Muscle of leg (tissue), 11 donors: Measurements from ENCODE around the gene BOC. TPM values are rescaled to one million over a fixed set of nuclear protein-coding genes. Genes with fewer than 3 reads are reported as not detected.

Source experiments
- DNase-seq: peaks from one replicate; pipeline ENCODE4 v3.0.0; 2013
- H3K27ac ChIP-seq: one replicate; pipeline ENCODE4 v1.5.1; 2013; ENCODE audit warnings: mild to moderate bottlenecking, low read length, control low read depth
- H3K27me3 ChIP-seq: one replicate; pipeline ENCODE4 v1.6.1; 2013; ENCODE audit warnings: low read length; ENCODE audit not compliant: control insufficient read depth, insufficient read depth
- H3K36me3 ChIP-seq: one replicate; pipeline ENCODE4 v1.6.1; 2013; ENCODE audit warnings: low read length; ENCODE audit not compliant: control insufficient read depth, insufficient read depth
- H3K4me1 ChIP-seq: one replicate; pipeline ENCODE4 v1.6.1; 2013; ENCODE audit warnings: low read length; ENCODE audit not compliant: control insufficient read depth, insufficient read depth
- H3K4me3 ChIP-seq: one replicate; pipeline ENCODE4 v1.5.1; 2013; ENCODE audit warnings: low read length, control low read depth
- H3K9me3 ChIP-seq: replicated peaks from 2 replicates; pipeline ENCODE4 v1.6.1; 2013; ENCODE audit warnings: low read depth, low read length; ENCODE audit not compliant: control insufficient read depth
- WGBS: methylation state at CpG from one replicate; pipeline ENCODE4 v1.1.5; 2013; ENCODE audit warnings: missing lambda C conversion rate; ENCODE audit not compliant: insufficient coverage; 5-methylcytosine and 5-hydroxymethylcytosine counted together
- polyA plus RNA-seq, 8 donors: library from polyadenylated mRNA; unstranded; fragments of 120-200 nt; gene quantifications; one replicate each; pipeline versions ENCODE4 v1.2.1 to v1.2.3, GENCODE V29; 2013; ENCODE audit warnings: inconsistent platforms in 1 of 8, low replicate concordance in 1 of 8; ENCODE audit not compliant: insufficient read length in 8 of 8, insufficient read depth in 1 of 8
- total RNA-seq: library from RNA; stranded (reverse); fragments of 120-200 nt; gene quantifications from one replicate; pipeline ENCODE4 v1.2.4, GENCODE V29; 2013

BOC gene
- total and polyA plus RNA-seq, 9 donors, result 38.3 to 99.2 (median 55.0) TPM

DNA sequence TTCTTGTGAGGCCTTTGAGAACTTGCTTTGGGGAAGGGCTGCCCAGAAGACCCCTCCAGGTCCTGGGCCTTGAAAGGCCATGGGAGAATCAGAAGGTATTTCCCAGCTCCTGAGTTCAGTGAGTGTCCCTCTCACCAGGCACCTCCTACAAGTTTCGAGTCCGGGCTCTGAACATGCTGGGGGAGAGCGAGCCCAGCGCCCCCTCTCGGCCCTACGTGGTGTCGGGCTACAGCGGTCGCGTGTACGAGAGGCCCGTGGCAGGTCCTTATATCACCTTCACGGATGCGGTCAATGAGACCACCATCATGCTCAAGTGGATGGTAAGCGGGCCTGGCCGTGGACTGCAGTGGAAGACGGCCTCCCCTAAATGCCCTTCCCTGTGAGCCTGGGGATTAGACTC, 68.3 kb downstream of the BOC start:
- Histone ChIP-seq H3K27me3 (no peaks in the 10 kb centered on the region), H3K4me3 (no peak overlapping the region), H3K27ac (no peak overlapping the region), H3K4me1 (peaks cover 27% of the 10 kb centered on the region), H3K36me3 (peaks cover 73% of the 10 kb centered on the region), H3K9me3 (no peaks in the 10 kb centered on the region)
- 88% methylated on average over 17 of the region's 17 CpGs for WGBS
- no peak for DNase-seq

GRCh38 chr3:113283306-113283705, 71.9 kb downstream of the BOC start:
- Histone ChIP-seq H3K36me3 (peaks cover 76% of the 10 kb centered on the region), H3K27me3 (no peaks in the 10 kb centered on the region), H3K9me3 (no peaks in the 10 kb centered on the region), H3K27ac (no peak overlapping the region), H3K4me1 (peaks cover 2% of the 10 kb centered on the region), H3K4me3 (no peak overlapping the region)
- 85% methylated on average over 3 of the region's 12 CpGs for WGBS
- no peak for DNase-seq

DNA sequence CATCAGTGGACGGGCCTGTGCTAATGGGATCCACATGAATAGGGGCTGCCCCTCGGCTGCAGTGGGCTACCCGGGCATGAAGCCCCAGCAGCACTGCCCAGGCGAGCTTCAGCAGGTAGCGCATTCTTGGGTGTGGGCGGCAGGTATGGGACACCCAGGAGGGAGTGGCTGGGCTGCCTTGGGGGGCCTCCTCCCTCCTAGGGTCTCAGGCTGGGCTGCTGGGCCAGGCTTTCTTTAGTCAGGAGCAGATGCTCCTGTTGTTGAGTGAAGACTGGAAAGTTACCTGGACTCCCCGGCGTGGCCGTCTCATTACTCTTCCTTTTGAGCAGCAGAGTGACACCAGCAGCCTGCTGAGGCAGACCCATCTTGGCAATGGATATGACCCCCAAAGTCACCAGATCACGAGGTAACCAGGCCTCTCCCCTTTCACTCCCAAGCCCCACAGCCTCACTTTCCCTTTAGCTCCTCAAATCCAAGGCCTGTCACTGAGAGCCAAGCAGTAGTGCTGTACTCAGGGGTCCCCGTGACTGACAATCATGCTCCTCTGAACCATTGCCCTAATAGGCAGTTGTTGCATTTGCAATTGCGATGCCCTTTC, 73.2 kb downstream of the BOC start:
- Histone ChIP-seq H3K4me1 (peaks cover 2% of the 10 kb centered on the region), H3K36me3 (peaks cover 63% of the 10 kb centered on the region), H3K27me3 (no peaks in the 10 kb centered on the region), H3K27ac (no peak overlapping the region), H3K4me3 (no peak overlapping the region), H3K9me3 (no peaks in the 10 kb centered on the region)
- DNase-seq, result peak; percentile 11
- 83% methylated on average over 8 of the region's 12 CpGs for WGBS

DNA sequence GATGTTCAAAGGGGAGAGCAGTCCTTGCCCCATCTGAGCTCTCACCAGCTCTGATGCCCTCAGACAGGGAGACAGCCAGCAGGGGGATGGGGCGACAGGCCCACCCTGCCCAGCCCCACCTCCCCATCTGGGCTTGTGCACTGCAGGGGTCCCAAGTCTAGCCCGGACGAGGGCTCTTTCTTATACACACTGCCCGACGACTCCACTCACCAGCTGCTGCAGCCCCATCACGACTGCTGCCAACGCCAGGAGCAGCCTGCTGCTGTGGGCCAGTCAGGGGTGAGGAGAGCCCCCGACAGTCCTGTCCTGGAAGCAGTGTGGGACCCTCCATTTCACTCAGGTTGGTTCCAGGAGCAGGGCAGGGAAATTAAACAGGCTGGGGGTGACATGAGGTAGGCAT, 73.9 kb downstream of the BOC start:
- DNase-seq, result peak; percentile 26
- 92% methylated on average over 4 of the region's 8 CpGs for WGBS
- no peaks in the 10 kb centered on the region for H3K27me3 ChIP-seq
- no peak overlapping the region for H3K4me3 ChIP-seq
- peaks cover 58% of the 10 kb centered on the region for H3K36me3 ChIP-seq
- no peak overlapping the region for H3K27ac ChIP-seq
- H3K4me1 ChIP-seq, result peaks cover 2% of the 10 kb centered on the region
- no peaks in the 10 kb centered on the region for H3K9me3 ChIP-seq

DNA sequence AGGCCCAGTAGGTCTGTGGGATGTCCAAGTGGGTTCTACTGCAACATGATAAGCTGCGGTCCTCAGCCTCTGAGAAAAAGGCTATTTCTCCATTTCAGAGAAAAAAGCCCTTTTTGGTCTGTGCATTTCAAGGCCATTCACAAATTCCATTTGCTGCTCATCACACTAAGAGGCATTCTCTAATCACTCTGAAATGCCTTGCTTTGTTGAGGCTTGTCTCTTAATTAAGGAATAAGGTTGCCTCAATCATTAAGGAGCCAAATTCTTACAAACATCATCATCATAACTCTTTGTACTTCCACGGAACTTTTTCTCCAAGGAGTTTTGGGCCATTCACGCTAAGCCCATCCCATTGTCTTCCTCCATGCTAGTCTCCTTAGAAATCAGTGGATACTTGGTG, 74.4 kb downstream of the BOC start:
- H3K27ac ChIP-seq, result no peak overlapping the region
- WGBS, result 0% methylated on average over 1 of the region's 3 CpGs
- DNase-seq, result peak; percentile 15
- no peak overlapping the region for H3K4me3 ChIP-seq
- H3K36me3 ChIP-seq, result peaks cover 54% of the 10 kb centered on the region
- no peaks in the 10 kb centered on the region for H3K27me3 ChIP-seq
- peaks cover 2% of the 10 kb centered on the region for H3K4me1 ChIP-seq
- no peaks in the 10 kb centered on the region for H3K9me3 ChIP-seq

DNA sequence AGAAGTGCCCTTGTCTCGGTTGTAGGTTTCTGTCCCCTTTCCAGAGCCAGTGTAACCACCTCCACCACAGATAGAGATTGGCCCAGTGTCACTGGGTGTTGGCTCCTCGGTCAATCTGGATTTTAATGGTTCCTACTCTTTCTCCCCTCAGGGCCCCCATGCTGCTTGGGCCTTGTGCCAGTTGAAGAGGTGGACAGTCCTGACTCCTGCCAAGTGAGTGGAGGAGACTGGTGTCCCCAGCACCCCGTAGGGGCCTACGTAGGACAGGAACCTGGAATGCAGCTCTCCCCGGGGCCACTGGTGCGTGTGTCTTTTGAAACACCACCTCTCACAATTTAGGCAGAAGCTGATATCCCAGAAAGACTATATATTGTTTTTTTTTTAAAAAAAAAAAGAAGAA, 75.2 kb downstream of the BOC start:
- H3K4me1 ChIP-seq, result peaks cover 2% of the 10 kb centered on the region
- no peak overlapping the region for H3K27ac ChIP-seq
- peaks cover 47% of the 10 kb centered on the region for H3K36me3 ChIP-seq
- no peaks in the 10 kb centered on the region for H3K9me3 ChIP-seq
- no peak overlapping the region for H3K4me3 ChIP-seq
- no CpG with 5 or more reads among the region's 6 CpGs for WGBS
- no peaks in the 10 kb centered on the region for H3K27me3 ChIP-seq
- peak; percentile 35 for DNase-seq

GRCh38 chr3:113287111-113287802, 75.9 kb downstream of the BOC start:
- 56% methylated on average over 7 of the region's 10 CpGs for WGBS
- DNase-seq, result peak; percentile 65
- H3K36me3 ChIP-seq, result peaks cover 41% of the 10 kb centered on the region
- H3K27me3 ChIP-seq, result no peaks in the 10 kb centered on the region
- H3K4me3 ChIP-seq, result no peak overlapping the region
- H3K27ac ChIP-seq, result no peak overlapping the region
- H3K4me1 ChIP-seq, result peaks cover 2% of the 10 kb centered on the region
- no peaks in the 10 kb centered on the region for H3K9me3 ChIP-seq

DNA sequence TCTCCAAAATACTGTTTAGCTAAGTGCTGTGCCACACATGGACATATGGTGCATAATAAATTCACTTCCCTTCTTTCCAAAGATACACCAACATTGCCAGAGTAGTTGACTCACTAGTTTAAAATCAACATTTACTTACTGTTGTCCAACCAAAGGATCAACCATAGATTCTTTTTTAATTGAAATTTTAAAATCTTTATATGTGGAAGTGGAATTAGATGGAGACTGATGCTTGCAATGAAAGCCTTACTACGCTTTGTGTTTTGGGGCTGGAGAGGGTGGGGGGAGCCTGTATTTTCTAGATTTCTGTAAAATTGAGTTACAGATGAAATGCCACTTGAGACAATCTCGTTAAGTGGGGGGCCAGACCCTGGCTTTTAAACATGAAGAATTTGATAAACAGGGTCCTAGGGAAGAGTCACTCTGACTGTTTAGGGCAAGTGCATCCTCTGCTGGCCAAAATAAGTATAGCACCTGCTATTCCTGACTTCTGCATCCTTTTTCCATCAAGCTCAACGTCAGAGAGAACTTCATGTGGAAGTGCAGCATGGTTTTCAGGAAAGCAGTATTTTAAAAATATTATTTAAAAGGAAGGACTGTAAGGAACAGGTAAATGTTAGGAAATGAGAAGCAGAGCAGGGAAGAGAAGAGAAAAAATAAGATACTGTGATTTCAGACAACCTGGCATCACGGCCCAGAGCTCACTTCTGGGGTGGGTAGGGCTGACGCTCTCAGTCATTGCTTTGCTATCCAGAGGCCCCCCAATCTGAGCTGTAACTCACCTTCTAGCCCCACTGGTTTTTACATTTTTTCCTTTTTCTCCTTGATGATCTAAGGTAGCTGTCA, 76.7 kb downstream of the BOC start:
- peak; percentile 89 for DNase-seq
- WGBS, result 0% methylated on average over 1 of the region's 5 CpGs
- Histone ChIP-seq H3K4me1 (peaks cover 2% of the 10 kb centered on the region), H3K4me3 (no peak overlapping the region), H3K27me3 (no peaks in the 10 kb centered on the region), H3K9me3 (no peaks in the 10 kb centered on the region), H3K27ac (no peak overlapping the region), H3K36me3 (peaks cover 34% of the 10 kb centered on the region)

DNA sequence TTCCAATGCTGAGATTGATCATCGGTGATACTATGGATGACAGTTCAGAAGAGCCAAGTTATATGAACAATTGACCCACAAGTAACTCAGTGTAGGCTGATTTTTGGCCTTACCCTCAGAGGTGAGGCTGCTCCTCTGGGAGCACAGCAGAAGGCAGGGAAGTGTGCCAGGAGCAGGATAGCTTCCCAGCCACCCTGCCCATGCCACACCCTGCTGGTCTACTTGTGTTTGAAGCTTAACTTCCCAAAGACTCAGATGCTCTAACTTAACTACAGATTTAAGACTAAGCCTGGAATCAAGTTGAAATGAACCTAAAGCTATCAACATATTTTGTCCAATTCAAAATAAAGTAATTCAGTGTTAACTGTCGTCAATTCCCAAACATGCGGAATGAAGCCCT, 77.5 kb downstream of the BOC start:
- Histone ChIP-seq H3K27ac (no peak overlapping the region), H3K4me3 (no peak overlapping the region), H3K4me1 (peaks cover 2% of the 10 kb centered on the region), H3K36me3 (peaks cover 27% of the 10 kb centered on the region), H3K27me3 (no peaks in the 10 kb centered on the region), H3K9me3 (no peaks in the 10 kb centered on the region)
- no peak for DNase-seq
- WGBS, result 86% methylated on average over 1 of the region's 3 CpGs

DNA sequence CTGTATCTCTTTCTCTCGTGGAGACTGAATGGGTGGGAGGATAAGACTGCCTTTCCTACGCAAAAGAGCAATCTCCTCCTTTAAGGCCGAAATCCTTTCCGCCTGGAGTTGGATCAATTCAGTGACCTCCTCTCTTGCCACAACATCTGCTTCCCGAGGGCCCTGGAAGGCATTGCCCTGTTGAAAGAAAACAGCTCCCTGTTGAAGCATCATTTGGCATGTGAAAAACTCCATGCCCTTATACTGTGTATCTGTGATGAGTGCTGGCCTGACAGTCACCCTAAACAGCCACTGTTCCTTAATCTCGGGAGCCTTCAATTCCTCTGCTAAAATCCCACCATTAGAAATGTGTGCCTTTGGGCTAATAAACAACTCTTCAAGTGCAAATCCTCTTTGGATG, 80.2 kb downstream of the BOC start:
- WGBS, result 60% methylated on average over 1 of the region's 6 CpGs
- Histone ChIP-seq H3K4me1 (peaks cover under 1% of the 10 kb centered on the region), H3K9me3 (no peaks in the 10 kb centered on the region), H3K36me3 (peaks cover 3% of the 10 kb centered on the region), H3K4me3 (no peak overlapping the region), H3K27ac (no peak overlapping the region), H3K27me3 (no peaks in the 10 kb centered on the region)
- peak; percentile 25 for DNase-seq
